Breast epithelium (tissue), 4 donors: ENCODE results near the gene EVL. TPM values are rescaled to one million over a fixed set of nuclear protein-coding genes. Genes with fewer than 3 reads are reported as not detected.

Experiments used
- DNase-seq, 2 donors: peaks; one replicate each; pipeline ENCODE4 v3.0.0-alpha.2; 2019; ENCODE audit warnings: low spot score in 2 of 2
- H3K27ac ChIP-seq, 2 donors: fragments of 200-600 bp; sonication (generic) in 1 of 2; one replicate each; pipeline ENCODE4 v1.5.1; 2016 to 2019; ENCODE audit warnings: mild to moderate bottlenecking in 1 of 2
- H3K27me3 ChIP-seq, 2 donors: fragments of 200-600 bp; sonication (generic) in 1 of 2; one replicate each; pipeline versions ENCODE4 v1.5.1 to v1.6.0; 2017 to 2019; ENCODE audit warnings: control low read depth in 1 of 2, mild to moderate bottlenecking in 1 of 2
- H3K36me3 ChIP-seq: fragments of 200-600 bp; one replicate; pipeline ENCODE4 v1.5.1; 2019
- H3K4me1 ChIP-seq, 2 donors: fragments of 200-600 bp; sonication (generic); one replicate each; pipeline ENCODE4 v1.5.1; 2016 to 2019; ENCODE audit warnings: control low read depth in 1 of 2
- H3K4me3 ChIP-seq, 3 donors: fragments of 200-600 bp; sonication (generic); 1 replicate in 2 of 3; 2 replicates in 1 of 3; pipeline ENCODE4 v1.5.1; 2016 to 2019; ENCODE audit warnings: mild to moderate bottlenecking in 3 of 3, moderate library complexity in 2 of 3
- H3K9me3 ChIP-seq, 2 donors: fragments of 200-600 bp; sonication (generic) in 1 of 2; one replicate each; pipeline ENCODE4 v1.5.1; 2016 to 2019; ENCODE audit warnings: control low read depth in 1 of 2
- POLR2A ChIP-seq: fragments of 450-650 bp; IDR thresholded peaks from one replicate; pipeline ENCODE4 v1.6.1; 2016; ENCODE audit warnings: antibody characterized with exemption, mild to moderate bottlenecking, moderate library complexity
- POLR2AphosphoS5 ChIP-seq, 3 donors: sonication (generic); formaldehyde crosslinking; IDR thresholded peaks; one replicate each; pipeline ENCODE4 v1.6.1; 2017; ENCODE audit warnings: antibody characterized with exemption in 3 of 3
- intact Hi-C: fragments of 100-400 bp; cut with DNase I; formaldehyde crosslinking; loops from one replicate; pipeline ENCODE4 v1.15.1; 2023; ENCODE audit warnings: low total_unique reads
- total RNA-seq, 3 donors: library from RNA; depleted of rRNA; stranded (reverse); fragments of >200 nt; gene quantifications; one replicate each; pipeline ENCODE4 v1.1.0, GENCODE V29; 2016
- TF ChIP-seq, protein P1 (sequence below), 3 donors: fragments of 450-650 bp; IDR thresholded peaks; one replicate each; pipeline ENCODE4 v1.5.1; 2016 to 2017; ENCODE audit warnings: antibody characterized with exemption in 3 of 3, mild to moderate bottlenecking in 3 of 3, moderate library complexity in 3 of 3

EVL gene
- total RNA-seq, 3 donors from 2014 or later: 50.7 to 116 (median 107) TPM

DNA sequence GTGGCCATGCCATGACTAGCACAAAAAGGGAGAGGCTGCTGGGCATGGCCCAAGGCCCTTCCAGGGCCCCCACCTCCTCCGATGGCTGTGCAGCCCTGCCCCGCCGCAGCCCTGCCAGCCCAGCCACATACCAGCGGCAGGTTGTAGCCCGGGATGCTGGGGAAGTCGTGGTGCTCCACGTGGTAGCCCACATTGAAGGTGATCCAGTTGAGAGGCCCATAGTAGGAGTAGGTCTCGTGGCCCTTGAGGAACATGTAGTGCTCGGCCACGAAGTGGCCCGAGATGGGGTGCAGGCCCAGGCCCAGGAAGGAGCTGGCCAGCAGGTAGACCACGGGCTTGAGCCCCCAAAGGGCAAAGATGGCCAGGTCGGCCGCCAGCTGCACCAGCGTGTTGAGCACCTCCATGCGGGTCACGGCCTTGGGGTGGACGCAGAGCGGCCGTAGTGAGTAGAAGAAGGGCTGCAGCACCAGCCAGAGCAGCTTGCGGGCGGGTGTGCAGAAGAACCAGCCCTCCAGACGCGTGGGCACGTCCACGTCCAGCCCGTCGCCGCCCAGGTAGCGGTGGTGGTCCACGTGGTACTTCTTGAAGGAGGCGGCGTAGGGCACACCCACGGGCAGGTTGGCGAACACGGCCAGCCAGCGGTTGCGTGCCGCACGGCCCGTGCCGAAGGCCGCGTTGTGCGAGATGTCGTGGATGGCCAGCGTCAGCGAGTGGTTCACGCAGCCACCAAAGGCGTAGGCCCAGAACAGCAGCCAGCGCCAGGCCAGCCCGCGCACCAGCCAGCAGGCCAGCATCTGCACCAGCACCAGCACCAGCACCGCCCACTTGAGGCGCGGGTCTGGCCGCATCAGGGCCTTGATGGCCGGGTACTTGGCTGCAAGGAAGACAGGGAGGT is 83.9 kb downstream of the EVL start:
- Histone ChIP-seq H3K4me3 (no peak overlapping the region), H3K36me3 (no peaks in the 10 kb centered on the region), H3K27me3 (no peaks in the 10 kb centered on the region), H3K4me1 (peaks cover 13 to 30% of the 10 kb centered on the region in 2 donors), H3K27ac (peak overlapping the region in 1 of 2 donors; percentile 41), H3K9me3 (no peaks in the 10 kb centered on the region)
- no peak for DNase-seq
- intact Hi-C loops: no loop called here
- TF ChIP-seq POLR2A (no peak), POLR2AphosphoS5 (IDR thresholded peaks at IDR 0.05) (no peak)
- TF ChIP-seq, protein P1, sequence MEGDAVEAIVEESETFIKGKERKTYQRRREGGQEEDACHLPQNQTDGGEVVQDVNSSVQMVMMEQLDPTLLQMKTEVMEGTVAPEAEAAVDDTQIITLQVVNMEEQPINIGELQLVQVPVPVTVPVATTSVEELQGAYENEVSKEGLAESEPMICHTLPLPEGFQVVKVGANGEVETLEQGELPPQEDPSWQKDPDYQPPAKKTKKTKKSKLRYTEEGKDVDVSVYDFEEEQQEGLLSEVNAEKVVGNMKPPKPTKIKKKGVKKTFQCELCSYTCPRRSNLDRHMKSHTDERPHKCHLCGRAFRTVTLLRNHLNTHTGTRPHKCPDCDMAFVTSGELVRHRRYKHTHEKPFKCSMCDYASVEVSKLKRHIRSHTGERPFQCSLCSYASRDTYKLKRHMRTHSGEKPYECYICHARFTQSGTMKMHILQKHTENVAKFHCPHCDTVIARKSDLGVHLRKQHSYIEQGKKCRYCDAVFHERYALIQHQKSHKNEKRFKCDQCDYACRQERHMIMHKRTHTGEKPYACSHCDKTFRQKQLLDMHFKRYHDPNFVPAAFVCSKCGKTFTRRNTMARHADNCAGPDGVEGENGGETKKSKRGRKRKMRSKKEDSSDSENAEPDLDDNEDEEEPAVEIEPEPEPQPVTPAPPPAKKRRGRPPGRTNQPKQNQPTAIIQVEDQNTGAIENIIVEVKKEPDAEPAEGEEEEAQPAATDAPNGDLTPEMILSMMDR (IDR thresholded peaks at IDR 0.05): no peak

DNA sequence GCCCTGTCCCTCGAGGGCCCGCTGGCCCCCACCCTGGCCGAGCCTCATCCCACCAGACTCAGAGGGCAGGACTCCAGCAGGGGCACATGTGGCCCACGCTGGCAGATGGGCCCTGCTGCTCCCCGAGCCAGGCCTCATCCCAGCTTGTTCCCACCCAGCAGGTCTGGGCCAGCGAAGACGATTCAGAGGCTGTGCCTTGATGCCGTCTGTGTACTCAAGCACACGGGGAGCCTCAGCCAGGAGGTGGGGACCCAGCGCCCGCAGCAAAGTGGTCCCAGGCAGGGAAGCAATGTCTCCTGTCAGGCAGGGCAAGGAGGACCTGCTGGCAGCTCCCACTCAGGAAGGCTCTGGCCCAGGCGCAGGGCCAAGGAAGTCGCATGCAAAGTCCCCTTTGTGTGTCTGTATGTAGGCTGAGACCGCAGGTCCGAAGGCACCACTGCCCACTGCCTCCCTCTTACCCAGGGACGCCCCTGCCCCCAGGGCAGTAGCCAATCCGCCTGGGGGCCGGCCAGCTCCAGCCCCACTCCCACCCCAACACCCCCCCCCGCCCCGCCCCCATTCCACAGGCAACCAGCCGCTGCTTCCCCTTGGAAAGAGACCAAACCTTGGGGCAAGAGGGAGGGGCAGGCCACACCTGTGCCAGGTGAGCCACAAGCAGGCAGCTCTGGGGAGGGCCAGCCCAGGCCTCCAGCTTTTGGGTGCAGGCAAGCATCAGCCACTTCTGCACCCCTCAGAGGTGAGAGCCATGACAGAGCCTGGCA is 84.8 kb downstream of the EVL start:
- H3K27ac ChIP-seq: peak overlapping the region in 1 of 2 donors; percentile 41
- peak overlapping the region in 2 of 3 donors; percentile 2 to 14 for H3K4me3 ChIP-seq
- H3K9me3 ChIP-seq: peaks cover 0 to 6% of the 10 kb centered on the region in 2 donors
- no peaks in the 10 kb centered on the region for H3K36me3 ChIP-seq
- H3K4me1 ChIP-seq: peaks cover 8 to 30% of the 10 kb centered on the region in 2 donors
- no peaks in the 10 kb centered on the region for H3K27me3 ChIP-seq
- TF ChIP-seq, protein P1 (IDR thresholded peaks at IDR 0.05): no peak
- TF ChIP-seq POLR2AphosphoS5 (IDR thresholded peaks at IDR 0.05) (no peak), POLR2A (no peak)
- intact Hi-C loops: no loop called here
- peak in 1 of 2 donors; percentile 68 for DNase-seq

- no peak for DNase-seq
- Histone ChIP-seq H3K27me3 (no peaks in the 10 kb centered on the region), H3K9me3 (peaks cover 0 to 7% of the 10 kb centered on the region in 2 donors), H3K4me1 (peaks cover 4 to 39% of the 10 kb centered on the region in 2 donors), H3K36me3 (no peaks in the 10 kb centered on the region), H3K27ac (peak overlapping the region; percentile 12 to 45), H3K4me3 (no peak overlapping the region)
- intact Hi-C loops: no loop called here
- TF ChIP-seq POLR2A (no peak), POLR2AphosphoS5 (IDR thresholded peaks at IDR 0.05) (no peak)
- TF ChIP-seq, protein P1 (IDR thresholded peaks at IDR 0.05): no peak
Observed at GRCh38 chr14:100150932-100151587, 85.8 kb downstream of the EVL start.

GRCh38 chr14:100152091-100152490 is 86.9 kb downstream of the EVL start:
- no peaks in the 10 kb centered on the region for H3K27me3 ChIP-seq
- TF ChIP-seq POLR2A (no peak), POLR2AphosphoS5 (IDR thresholded peaks at IDR 0.05) (no peak)
- TF ChIP-seq, protein P1 (IDR thresholded peaks at IDR 0.05): no peak
- intact Hi-C loops: no loop called here

More at GRCh38 chr14:100152091-100152490, 86.9 kb downstream of the EVL start:
- Histone ChIP-seq H3K9me3 (peaks cover 0 to 7% of the 10 kb centered on the region in 2 donors), H3K27ac (no peak overlapping the region), H3K36me3 (no peaks in the 10 kb centered on the region), H3K4me1 (peaks cover 4 to 39% of the 10 kb centered on the region in 2 donors), H3K4me3 (no peak overlapping the region)
- DNase-seq: no peak
